K562 (cell line): Measurements from ENCODE around the gene CTDSP2. TPM values are rescaled to one million over a fixed set of nuclear protein-coding genes. Genes with fewer than 3 reads are reported as not detected.

Source experiments
- ATAC-seq: fragments of 200-7000 bp; cut with Tn5 transposase; 3 replicates; pipeline ENCODE4 v1.9.1; 2020; ENCODE audit warnings: moderate library complexity
- BruUV-seq: library from RNA; stranded (reverse); fragments of 400-500 nt; replicated peaks from 2 replicates; lab custom pipeline; 2021; lab: Mats Ljungman, UMichigan
- CTCF ChIA-PET: fragments of 300-600 bp; formaldehyde crosslinking; extraction: SDS; loops from one replicate; lab custom pipeline; 2021; ENCODE audit warnings: low intra/inter-chr PET ratio; lab: Yijun Ruan, JAX
- POLR2A ChIA-PET: fragments of 300-600, 350-650 bp; sonication (Branson Sonifier 250); formaldehyde crosslinking; extraction: SDS; loops from one replicate; lab custom pipeline; 2021; ENCODE audit warnings: antibody characterized with exemption, inconsistent platforms; lab: Yijun Ruan, JAX
- DNase-seq, 4 experiments: peaks; one replicate each; pipeline versions ENCODE4 v3.0.0 to v3.0.0-alpha.2; 2011 to 2018; ENCODE audit warnings: low spot score in 3 of 4, mixed read lengths in 3 of 4; ENCODE audit errors: extremely low read depth in 1 of 4
- FAIRE-seq: peaks from 2 replicates; lab custom pipeline; 2011; peaks lifted over from hg19 to GRCh38; lab: Jason Lieb, UNC
- H2AFZ ChIP-seq: 2 replicates; pipeline ENCODE4 v1.6.0; 2011; ENCODE audit warnings: low read depth, low read length, control low read depth, inconsistent platforms
- H3K27ac ChIP-seq: fragments of 200-600 bp; 3 replicates; pipeline ENCODE4 v1.8.0; 2011; ENCODE audit warnings: low read depth, mild to moderate bottlenecking, control low read depth, inconsistent platforms, low read length, moderate library complexity, mixed read lengths; ENCODE audit errors: extremely low read depth
- H3K27me3 ChIP-seq, 2 experiments: fragments of 300-600 bp in 1 of 2; 2 replicates in 1 of 2; 3 replicates in 1 of 2; pipeline versions ENCODE4 v1.6.0 to v1.8.0; 2011; ENCODE audit warnings: inconsistent platforms in 2 of 2, low read length in 2 of 2, mild to moderate bottlenecking in 1 of 2, mixed read lengths in 1 of 2, moderate library complexity in 1 of 2; ENCODE audit not compliant: control insufficient read depth in 2 of 2, insufficient read depth in 2 of 2
- H3K36me3 ChIP-seq: fragments of 300-600 bp; 3 replicates; pipeline ENCODE4 v1.8.0; 2011; ENCODE audit warnings: mild to moderate bottlenecking, low read length, inconsistent platforms; ENCODE audit not compliant: control insufficient read depth, insufficient read depth
- H3K4me1 ChIP-seq, 2 experiments: fragments of 200-600 bp in 1 of 2; replicated peaks in 1 of 2; 2 replicates in 1 of 2; 3 replicates in 1 of 2; pipeline versions ENCODE4 v1.5.1 to v1.8.0; 2011; ENCODE audit warnings: inconsistent platforms in 2 of 2, low read length in 2 of 2, mild to moderate bottlenecking in 1 of 2, mixed read lengths in 1 of 2, moderate library complexity in 1 of 2; ENCODE audit not compliant: control insufficient read depth in 2 of 2, insufficient read depth in 2 of 2
- H3K4me2 ChIP-seq: 2 replicates; pipeline ENCODE4 v1.6.1; 2011; ENCODE audit warnings: low read length, control low read depth, inconsistent platforms, mixed read lengths; ENCODE audit not compliant: insufficient read depth
- H3K4me3 ChIP-seq: fragments of 200-600 bp; sonication (generic), shearing (Covaris generic); 2 replicates; pipeline ENCODE4 v1.5.1; 2016; ENCODE audit warnings: control low read depth, inconsistent platforms
- H3K79me2 ChIP-seq: fragments of 200-600 bp; 3 replicates; pipeline ENCODE4 v1.8.0; 2011; ENCODE audit warnings: low read length, inconsistent platforms; ENCODE audit not compliant: control insufficient read depth, insufficient read depth
- H3K9ac ChIP-seq, 2 experiments: 2 replicates each; pipeline versions ENCODE4 v1.6.0 to v1.6.1; 2011; ENCODE audit warnings: low read depth in 2 of 2, low read length in 2 of 2, control low read depth in 1 of 2, inconsistent platforms in 1 of 2, mild to moderate bottlenecking in 1 of 2, mixed read lengths in 1 of 2; ENCODE audit not compliant: insufficient read depth in 1 of 2
- H3K9me1 ChIP-seq: one replicate; pipeline ENCODE4 v1.6.0; 2011; ENCODE audit warnings: inconsistent platforms, mild to moderate bottlenecking, low read length, moderate library complexity; ENCODE audit not compliant: control insufficient read depth, insufficient read depth
- H3K9me3 ChIP-seq: replicated peaks from 2 replicates; pipeline ENCODE4 v1.5.1; 2011; ENCODE audit warnings: low read depth, low read length, inconsistent platforms; ENCODE audit not compliant: control insufficient read depth, insufficient read depth
- H4K20me1 ChIP-seq: replicated peaks from 2 replicates; pipeline ENCODE4 v1.6.1; 2011; ENCODE audit warnings: low read length, inconsistent platforms, mixed read lengths; ENCODE audit not compliant: control insufficient read depth, insufficient read depth
- ASH1L ChIP-seq: fragments of 450-650 bp; IDR thresholded peaks from 2 replicates; pipeline ENCODE4 v1.6.1; 2018; ENCODE audit warnings: borderline replicate concordance, mild to moderate bottlenecking, low read depth; ENCODE audit not compliant: partially characterized antibody
- E2F8 ChIP-seq: fragments of 450-650 bp; IDR thresholded peaks from 2 replicates; pipeline ENCODE4 v1.7.1; 2018; ENCODE audit warnings: mild to moderate bottlenecking, low read depth; ENCODE audit not compliant: partially characterized antibody
- ELF4 ChIP-seq: fragments of 450-650 bp; formaldehyde crosslinking; IDR thresholded peaks from 2 replicates; pipeline ENCODE4 v1.4.0; 2022; ENCODE audit warnings: missing genetic modification characterization
- EP300 ChIP-seq: IDR thresholded peaks from 2 replicates; pipeline ENCODE4 v1.6.1; 2012; ENCODE audit warnings: low read length, improper control_type of control experiment
- ERF ChIP-seq: fragments of 450-650 bp; formaldehyde crosslinking; IDR thresholded peaks from 2 replicates; pipeline ENCODE4 v1.4.0; 2020; ENCODE audit warnings: mild to moderate bottlenecking, mixed read lengths
- FOXM1 ChIP-seq, 2 experiments: fragments of 450-650 bp in 1 of 2; sonication (generic) in 1 of 2; formaldehyde crosslinking in 1 of 2; IDR thresholded peaks; 2 replicates each; pipeline versions ENCODE4 v1.6.1 to v1.9.0; 2017 to 2022; ENCODE audit warnings: low read depth in 2 of 2, mild to moderate bottlenecking in 2 of 2, missing genetic modification reagents in 1 of 2, moderate library complexity in 1 of 2
- FUS ChIP-seq: fragments of 200-400 bp; formaldehyde crosslinking; optimal IDR thresholded peaks from 2 replicates; pipeline ENCODE3; 2017; ENCODE audit warnings: low read depth, low read length
- HDAC3 ChIP-seq: fragments of 450-650 bp; IDR thresholded peaks from 2 replicates; pipeline ENCODE4 v1.6.1; 2018; ENCODE audit warnings: borderline replicate concordance, mild to moderate bottlenecking, moderate library complexity; ENCODE audit not compliant: partially characterized antibody
- HDGF ChIP-seq: fragments of 450-650 bp; IDR thresholded peaks from 2 replicates; pipeline ENCODE4 v1.6.1; 2016
- MEIS2 ChIP-seq: fragments of 450-650 bp; IDR thresholded peaks from 2 replicates; pipeline ENCODE4 v1.6.1; 2014; ENCODE audit warnings: mild to moderate bottlenecking; ENCODE audit not compliant: partially characterized antibody
- MIER1 ChIP-seq: fragments of 450-650 bp; IDR thresholded peaks from 2 replicates; pipeline ENCODE4 v1.6.1; 2016; ENCODE audit warnings: antibody characterized with exemption, mild to moderate bottlenecking, low read depth
- NR4A1 ChIP-seq, 2 experiments: fragments of 250-450 bp in 1 of 2; fragments of 450-650 bp in 1 of 2; sonication (Bioruptor Pico) in 1 of 2; IDR thresholded peaks; 2 replicates each; pipeline versions ENCODE4 v1.4.0 to v1.6.1; 2016 to 2020; ENCODE audit warnings: mild to moderate bottlenecking in 2 of 2, missing compliant biosample characterization in 1 of 2, missing genetic modification characterization in 1 of 2, moderate library complexity in 1 of 2
- PHF21A ChIP-seq: fragments of 450-650 bp; IDR thresholded peaks from 2 replicates; pipeline ENCODE4 v1.6.1; 2017; ENCODE audit warnings: low read depth, borderline replicate concordance
- POLR3G ChIP-seq: IDR thresholded peaks from 2 replicates; pipeline ENCODE4 v1.6.1; 2011; ENCODE audit not compliant: insufficient read length, insufficient replicate concordance; ENCODE audit errors: extremely low read depth
- RBM22 ChIP-seq: fragments of 200-400 bp; formaldehyde crosslinking; IDR thresholded peaks from 2 replicates; pipeline ENCODE4 v1.6.1; 2018; ENCODE audit warnings: low read length, low read depth; ENCODE audit not compliant: poor library complexity, severe bottlenecking
- SMAD3 ChIP-seq: fragments of 450-650 bp; formaldehyde crosslinking; conservative IDR thresholded peaks from 2 replicates; pipeline ENCODE4 v1.4.0; 2020; ENCODE audit warnings: mild to moderate bottlenecking
- STAG1 ChIP-seq: sonication (generic); formaldehyde crosslinking; IDR thresholded peaks from 2 replicates; pipeline ENCODE4 v1.5.0; 2020; ENCODE audit warnings: missing genetic modification reagents, borderline replicate concordance
- ZNF174 ChIP-seq: fragments of 250-450 bp; sonication (Bioruptor Pico); IDR thresholded peaks from 2 replicates; pipeline ENCODE4 v1.4.0; 2020; ENCODE audit warnings: mild to moderate bottlenecking
- ZNF41 ChIP-seq: fragments of 250-450 bp; sonication (Bioruptor Pico); conservative IDR thresholded peaks from 2 replicates; pipeline ENCODE4 v1.4.0; 2020; ENCODE audit warnings: mild to moderate bottlenecking
- ZNF699 ChIP-seq: fragments of 250-450 bp; sonication (Bioruptor Pico); IDR thresholded peaks from 2 replicates; pipeline ENCODE4 v1.8.0; 2021; ENCODE audit warnings: mild to moderate bottlenecking, moderate library complexity; ENCODE audit not compliant: insufficient replicate concordance
- WGBS: fragments of 100-300 bp; shearing (Covaris generic); methylation state at CpG from one replicate; pipeline ENCODE4 v1.1.6; 2016; ENCODE audit warnings: low coverage, mixed read lengths; ENCODE audit not compliant: insufficient coverage; ENCODE audit errors: missing lambda C conversion rate; 5-methylcytosine and 5-hydroxymethylcytosine counted together
- in situ Hi-C: fragments of 300-500 bp; cut with MboI; formaldehyde crosslinking; loops from 4 replicates; pipeline ENCODE4 v1.15.0; 2018; ENCODE audit warnings: inconsistent platforms, mixed read lengths
- intact Hi-C: fragments of 100-400 bp; cut with micrococcal nuclease; formaldehyde crosslinking; loops from 2 replicates; pipeline ENCODE4 v1.14.2; 2022
- polyA plus RNA-seq, 8 experiments: library from polyadenylated mRNA; depleted of rRNA in 4 of 8; stranded (reverse) in 5 of 8; unstranded in 3 of 8; fragments of >200 nt; fragmentation: Nextera tagmentation in 2 of 8; fragmentation: Illumina TruSeq in 1 of 8; extraction: Ambion mirVana in 2 of 8; extraction: Trizol in 1 of 8; gene quantifications; 2 replicates each; pipeline versions ENCODE4 v1.2.1 to v1.2.3, GENCODE V29; 2011 to 2014; ENCODE audit warnings: inconsistent platforms in 1 of 8, missing spikeins in 1 of 8
- total RNA-seq, 7 experiments: library from RNA; depleted of rRNA in 6 of 7; stranded (reverse); fragments of >200 nt in 6 of 7; fragmentation: Illumina TruSeq in 2 of 7; extraction: Trizol in 2 of 7; gene quantifications; 2 replicates each; pipeline versions ENCODE4 v1.2.1 to v1.2.3, GENCODE V29; 2011 to 2021; ENCODE audit warnings: low replicate concordance in 1 of 7

Gene CTDSP2
- total and polyA plus RNA-seq, 9 of the 15 experiments (the other 6 are each of a cell fraction or from before 2014, with no cell fraction given) = 20.4 to 108 (median 47.7) TPM

DNA sequence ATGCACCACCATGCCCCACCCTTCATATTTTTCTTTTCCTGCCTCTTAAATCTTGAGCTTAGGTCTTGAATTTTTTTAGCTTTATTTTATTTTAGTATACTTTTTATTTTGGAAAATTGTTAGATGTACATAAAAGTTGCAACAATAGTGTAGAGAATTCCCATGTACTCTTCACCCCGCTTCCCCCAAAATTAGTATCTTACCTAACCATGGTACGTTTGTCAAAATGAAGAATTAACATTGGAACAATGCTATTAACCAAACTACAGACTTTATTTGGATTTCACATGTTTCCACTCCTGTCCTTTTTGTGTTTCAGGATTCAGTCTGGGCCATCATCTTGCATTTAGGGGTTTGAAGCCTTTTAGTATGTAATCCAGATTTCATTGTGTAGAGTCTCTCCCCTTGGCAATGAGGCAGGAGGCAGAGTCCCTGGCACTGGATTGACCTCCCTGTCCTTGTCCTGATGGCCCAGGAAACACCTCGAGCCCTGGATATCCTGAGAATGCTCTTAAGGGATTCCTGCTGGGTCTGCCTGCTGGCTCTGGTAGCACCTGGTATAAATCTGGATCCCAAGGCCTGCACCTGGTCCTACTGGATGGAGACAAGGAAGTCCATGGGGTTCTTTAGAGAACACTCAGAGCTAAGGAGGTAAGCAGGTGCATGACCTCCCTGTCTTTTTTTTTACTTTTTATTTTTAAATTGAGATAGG lies 19.9 kb upstream of the CTDSP2 start:
- H2AFZ ChIP-seq = no peak overlapping the region
- H3K27me3 ChIP-seq = no peaks in the 10 kb centered on the region
- BruUV-seq = no TSS peak
- no peaks in the 10 kb centered on the region for H3K9me3 ChIP-seq
- no peaks in the 10 kb centered on the region for H3K36me3 ChIP-seq
- no peak overlapping the region for H3K9ac ChIP-seq
- no peaks in the 10 kb centered on the region for H3K9me1 ChIP-seq
- no peak for DNase-seq
- ATAC-seq = no peak
- no peak for FAIRE-seq
- no peaks in the 10 kb centered on the region for H4K20me1 ChIP-seq
- H3K4me2 ChIP-seq = no peak overlapping the region
- no peak overlapping the region for H3K27ac ChIP-seq
- no peak for TF ChIP-seq PHF21A
- no peak for TF ChIP-seq ZNF41 (CRISPR knock-in tag)
- no peak for TF ChIP-seq ZNF699
- TF ChIP-seq MIER1 = no peak
- TF ChIP-seq E2F8 = no peak
- no peak for TF ChIP-seq FUS
- no peak for TF ChIP-seq NR4A1 (CRISPR knock-in tag; IDR thresholded peaks at IDR 0.05)
- TF ChIP-seq NR4A1 (tag; IDR thresholded peaks at IDR 0.05) = no peak
- TF ChIP-seq POLR3G = no peak
- no peak for TF ChIP-seq FOXM1 (IDR thresholded peaks at IDR 0.05; ENCODE audit: low read depth)
- TF ChIP-seq FOXM1 (CRISPR knock-in tag; IDR thresholded peaks at IDR 0.05; ENCODE audit: low read depth) = no peak
- TF ChIP-seq MEIS2 = no peak
- no peak for TF ChIP-seq EP300
- TF ChIP-seq RBM22 = no peak
- TF ChIP-seq SMAD3 (CRISPR knock-in tag) = no peak
- TF ChIP-seq HDGF = no peak
- TF ChIP-seq HDAC3 = no peak
- TF ChIP-seq ELF4 (CRISPR knock-in tag) = no peak
- no peak for TF ChIP-seq ERF (CRISPR knock-in tag)
- no peak for TF ChIP-seq STAG1
- no peak for TF ChIP-seq ASH1L
- no peak for TF ChIP-seq ZNF174 (CRISPR knock-in tag)
- CTCF ChIA-PET = interaction anchor here (0.7 kb wide), 1 partner anchor 11 kb away, joined by 3 read pairs; no protein-coding TSS in a partner anchor
- no peaks in the 10 kb centered on the region for H3K79me2 ChIP-seq
- WGBS = 61% methylated on average over 3 of the region's 3 CpGs
- H3K4me3 ChIP-seq = no peak overlapping the region
- intact Hi-C loops = no loop called here
- peaks cover 5 to 20% of the 10 kb centered on the region in 2 experiments; a peak in 4 of 5 replicates for H3K4me1 ChIP-seq
- in situ Hi-C loops = no loop called here
- POLR2A ChIA-PET = interaction anchor here (2.2 to 2.3 kb wide), 3 partner anchors 10 to 24 kb away, joined by 7 read pairs; no protein-coding TSS in a partner anchor
